ENCODE results near the gene DPP4. TPM values are rescaled to one million over a fixed set of nuclear protein-coding genes. Genes with fewer than 3 reads are reported as not detected.
"Not testable (repeated sequence)": the region's sequence is repeated elsewhere in the genome, so short reads cannot be mapped to it uniquely, and the experiment has no call there.

DPP4 gene
- total and polyA plus RNA-seq, 2 donors from 2014 or later, result 29.4 to 74.8 TPM

DNA sequence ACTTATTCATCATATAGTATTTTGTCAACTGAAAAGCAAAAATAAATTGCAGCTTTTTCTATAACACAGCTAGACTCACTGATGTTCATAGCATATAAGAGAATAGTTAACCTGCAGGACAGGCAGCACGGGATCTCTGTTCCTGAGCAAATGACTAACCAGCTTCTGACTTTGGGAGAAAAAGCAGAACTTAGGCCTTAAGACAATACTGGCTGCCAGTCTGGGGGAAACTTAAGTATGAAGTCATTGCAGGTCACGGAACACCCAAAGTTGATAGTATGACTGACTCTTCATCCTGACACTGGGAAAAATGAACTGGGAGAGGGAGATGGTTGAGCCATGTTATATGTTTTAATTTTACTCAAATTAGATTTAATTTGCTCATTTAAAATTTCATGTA, 113.0 kb downstream of the DPP4 start:
- no peak overlapping the region for H3K4me3 ChIP-seq (ENCODE audit: low read length in 3 of 3)
- intact Hi-C loops (cut with DNase I), result no loop called here
- H3K27ac ChIP-seq (ENCODE audit: low read depth in 2 of 2, low read length in 2 of 2), result no peak overlapping the region
- FAIRE-seq, result no peak
- no peak for DNase-seq
- H3K9ac ChIP-seq (ENCODE audit: low read length in 3 of 3), result no peak overlapping the region
- TF ChIP-seq CTCF (IDR thresholded peaks at IDR 0.05; ENCODE audit: borderline replicate concordance, extremely low read depth, insufficient read depth), result no peak
- H3K27me3 ChIP-seq (ENCODE audit: control insufficient read depth, insufficient read depth, low read length), result no peaks in the 10 kb centered on the region
- no peaks in the 10 kb centered on the region for H3K36me3 ChIP-seq (ENCODE audit: control insufficient read depth in 2 of 3, insufficient read depth in 3 of 3, low read length in 3 of 3)
- no peaks in the 10 kb centered on the region for H3K9me3 ChIP-seq (ENCODE audit: control insufficient read depth in 2 of 3, insufficient read depth in 1 of 3, low read length in 3 of 3)
- H3K4me1 ChIP-seq (ENCODE audit: control insufficient read depth in 2 of 3, insufficient read depth in 2 of 3, low read depth in 1 of 3, low read length in 3 of 3), result no peaks in the 10 kb centered on the region

DNA sequence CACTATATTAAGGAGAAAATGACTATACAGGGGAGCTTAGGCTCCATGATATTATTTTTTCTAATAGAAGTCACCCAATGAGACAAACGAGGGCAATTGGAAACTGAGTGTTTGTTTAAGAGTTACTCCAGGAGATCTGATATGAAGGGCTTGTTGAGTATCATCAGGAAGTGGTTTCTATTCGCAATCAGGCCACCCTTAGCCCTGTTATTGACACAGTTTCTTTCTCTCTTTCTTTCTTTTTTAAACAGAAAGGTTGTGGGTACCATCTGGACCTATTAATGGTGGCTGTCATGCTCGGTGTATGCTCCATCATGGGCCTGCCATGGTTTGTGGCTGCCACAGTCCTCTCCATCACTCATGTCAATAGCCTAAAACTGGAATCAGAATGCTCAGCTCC, 117.3 kb downstream of the DPP4 start:
- H3K9me3 ChIP-seq (ENCODE audit: control insufficient read depth in 2 of 3, insufficient read depth in 1 of 3, low read length in 3 of 3), result no peaks in the 10 kb centered on the region
- H3K4me1 ChIP-seq (ENCODE audit: control insufficient read depth in 2 of 3, insufficient read depth in 2 of 3, low read depth in 1 of 3, low read length in 3 of 3), result peaks cover 0 to 6% (median 0%) of the 10 kb centered on the region in 3 donors
- DNase-seq (no peak), FAIRE-seq (no peak)
- H3K9ac ChIP-seq (ENCODE audit: low read length in 3 of 3), result no peak overlapping the region
- no peak overlapping the region for H3K4me3 ChIP-seq (ENCODE audit: low read length in 3 of 3)
- H3K36me3 ChIP-seq (ENCODE audit: control insufficient read depth in 2 of 3, insufficient read depth in 3 of 3, low read length in 3 of 3), result no peaks in the 10 kb centered on the region
- intact Hi-C loops (cut with DNase I), result no loop called here
- TF ChIP-seq CTCF (IDR thresholded peaks at IDR 0.05; ENCODE audit: borderline replicate concordance, extremely low read depth, insufficient read depth), result no peak
- no peak overlapping the region for H3K27ac ChIP-seq (ENCODE audit: low read depth in 2 of 2, low read length in 2 of 2)
- H3K27me3 ChIP-seq (ENCODE audit: control insufficient read depth, insufficient read depth, low read length), result no peaks in the 10 kb centered on the region

GRCh38 chr2:161955211-161955610, 118.8 kb downstream of the DPP4 start:
- no peak overlapping the region for H3K4me3 ChIP-seq (ENCODE audit: low read length in 3 of 3)
- intact Hi-C loops (cut with DNase I), result no loop called here
- TF ChIP-seq CTCF (IDR thresholded peaks at IDR 0.05; ENCODE audit: borderline replicate concordance, extremely low read depth, insufficient read depth), result no peak
- H3K36me3 ChIP-seq (ENCODE audit: control insufficient read depth in 2 of 3, insufficient read depth in 3 of 3, low read length in 3 of 3), result no peaks in the 10 kb centered on the region
- H3K9ac ChIP-seq (ENCODE audit: low read length in 3 of 3), result no peak overlapping the region
- DNase-seq (no peak), FAIRE-seq (no peak)
- no peaks in the 10 kb centered on the region for H3K9me3 ChIP-seq (ENCODE audit: control insufficient read depth in 2 of 3, insufficient read depth in 1 of 3, low read length in 3 of 3)
- H3K27ac ChIP-seq (ENCODE audit: low read depth in 2 of 2, low read length in 2 of 2), result no peak overlapping the region
- H3K4me1 ChIP-seq (ENCODE audit: control insufficient read depth in 2 of 3, insufficient read depth in 2 of 3, low read depth in 1 of 3, low read length in 3 of 3), result peaks cover 0 to 6% (median 0%) of the 10 kb centered on the region in 3 donors
- H3K27me3 ChIP-seq (ENCODE audit: control insufficient read depth, insufficient read depth, low read length), result no peaks in the 10 kb centered on the region

GRCh38 chr2:161954103-161954502, 119.9 kb downstream of the DPP4 start:
- no peaks in the 10 kb centered on the region for H3K36me3 ChIP-seq (ENCODE audit: control insufficient read depth in 2 of 3, insufficient read depth in 3 of 3, low read length in 3 of 3)
- TF ChIP-seq CTCF (IDR thresholded peaks at IDR 0.05; ENCODE audit: borderline replicate concordance, extremely low read depth, insufficient read depth), result no peak
- H3K27me3 ChIP-seq (ENCODE audit: control insufficient read depth, insufficient read depth, low read length), result no peaks in the 10 kb centered on the region
- DNase-seq (no peak), FAIRE-seq (no peak)
- intact Hi-C loops (cut with DNase I), result no loop called here
- H3K9ac ChIP-seq (ENCODE audit: low read length in 3 of 3), result no peak overlapping the region
- H3K9me3 ChIP-seq (ENCODE audit: control insufficient read depth in 2 of 3, insufficient read depth in 1 of 3, low read length in 3 of 3), result no peaks in the 10 kb centered on the region
- H3K27ac ChIP-seq (ENCODE audit: low read depth in 2 of 2, low read length in 2 of 2), result no peak overlapping the region
- no peak overlapping the region for H3K4me3 ChIP-seq (ENCODE audit: low read length in 3 of 3)
- H3K4me1 ChIP-seq (ENCODE audit: control insufficient read depth in 2 of 3, insufficient read depth in 2 of 3, low read depth in 1 of 3, low read length in 3 of 3), result peaks cover 0 to 6% (median 0%) of the 10 kb centered on the region in 3 donors

DNA sequence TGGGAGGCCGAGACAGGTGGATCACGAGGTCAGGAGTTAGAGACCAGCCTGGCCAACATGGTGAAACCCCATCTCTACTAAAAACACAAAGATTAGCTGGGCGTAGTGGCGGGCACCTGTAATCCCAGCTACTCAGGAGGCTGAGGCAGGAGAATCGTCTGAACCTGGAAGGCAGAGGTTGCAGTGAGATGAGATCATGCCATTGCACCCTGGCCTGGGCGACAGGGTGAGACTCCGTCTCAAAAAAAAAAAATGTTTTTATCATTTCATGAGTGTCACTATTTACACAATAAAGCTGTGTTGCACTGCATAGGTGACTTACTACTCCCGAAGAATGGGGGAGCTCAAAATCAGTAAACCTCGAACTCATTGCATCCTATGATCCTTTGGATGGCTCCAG, 120.6 kb downstream of the DPP4 start:
- FAIRE-seq; H3K36me3 ChIP-seq (ENCODE audit: control insufficient read depth in 2 of 3, insufficient read depth in 3 of 3, low read length in 3 of 3); H3K9me3 ChIP-seq (ENCODE audit: control insufficient read depth in 2 of 3, insufficient read depth in 1 of 3, low read length in 3 of 3): not testable (repeated sequence)

More for the DNA sequence above, 120.6 kb downstream of the DPP4 start:
- DNase-seq; H3K4me3 ChIP-seq (ENCODE audit: low read length in 3 of 3); H3K27ac ChIP-seq (ENCODE audit: low read depth in 2 of 2, low read length in 2 of 2); H3K9ac ChIP-seq (ENCODE audit: low read length in 3 of 3); H3K27me3 ChIP-seq (ENCODE audit: control insufficient read depth, insufficient read depth, low read length); intact Hi-C loops (cut with DNase I); H3K4me1 ChIP-seq (ENCODE audit: control insufficient read depth in 2 of 3, insufficient read depth in 2 of 3, low read depth in 1 of 3, low read length in 3 of 3): not testable (repeated sequence)
